Fibroblast of mammary gland (primary cell): ENCODE measurements around the gene KRCC1.
"Not testable (repeated sequence)": the region's sequence is repeated elsewhere in the genome, so short reads cannot be mapped to it uniquely, and the experiment has no call there.

Experiments used
- DNase-seq: peaks from one replicate; pipeline ENCODE4 v3.0.0-alpha.2; 2010; ENCODE audit warnings: low read depth
- H3K4me3 ChIP-seq: 2 replicates; pipeline ENCODE4 v1.5.1; 2011; ENCODE audit warnings: low read depth, mild to moderate bottlenecking, low read length, moderate library complexity; ENCODE audit not compliant: control insufficient read depth
- CTCF ChIP-seq: conservative IDR thresholded peaks from 2 replicates; pipeline ENCODE4 v1.5.1; 2011; ENCODE audit warnings: low read depth, low read length, inconsistent platforms; ENCODE audit not compliant: control insufficient read depth, insufficient read depth

KRCC1 gene

DNA sequence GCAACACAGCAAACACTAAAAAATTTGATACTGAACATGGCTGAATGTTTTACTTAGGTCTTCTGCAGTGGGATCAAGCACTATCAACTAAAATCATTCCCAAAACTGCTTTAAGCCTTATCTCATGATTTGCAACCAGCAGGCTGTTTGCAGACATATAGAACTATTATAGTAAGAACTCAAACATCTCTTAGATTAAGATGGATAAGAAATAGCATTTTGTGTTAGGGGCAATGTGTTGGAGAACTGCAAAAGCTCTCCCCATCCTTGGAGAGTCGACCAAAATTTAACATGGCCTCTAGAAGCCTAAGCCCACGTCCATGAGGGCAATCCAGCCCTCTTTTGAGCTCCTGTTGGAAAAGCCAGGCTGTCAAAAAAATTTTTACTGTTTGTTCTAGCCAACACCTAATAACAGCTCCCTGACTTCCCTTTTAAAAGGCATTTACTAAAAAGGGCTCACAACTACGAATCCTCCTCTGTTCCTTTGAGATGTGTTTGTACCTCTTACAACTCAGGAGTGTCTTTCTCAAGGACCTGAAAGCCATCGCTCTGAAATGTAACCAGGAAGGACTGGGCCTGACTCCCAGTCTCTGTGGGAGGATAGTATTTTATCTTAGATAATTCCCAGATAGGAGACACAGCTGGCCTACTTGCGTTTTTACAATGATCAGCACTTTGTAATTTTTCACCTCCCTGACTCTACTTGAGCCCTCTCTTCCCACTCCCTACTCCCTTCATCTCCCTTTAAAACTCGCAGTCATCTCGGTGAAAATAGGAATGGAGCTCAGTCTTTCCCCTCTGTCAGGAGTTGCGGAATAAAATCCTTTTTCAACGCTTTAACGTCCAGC, 1.4 kb downstream of the KRCC1 start:
- peak; percentile 17 for DNase-seq
- no peak for TF ChIP-seq CTCF
- peak overlapping the region; percentile 65 for H3K4me3 ChIP-seq

- H3K4me3 ChIP-seq: no peak overlapping the region
- no peak for TF ChIP-seq CTCF
- peak; percentile 87 for DNase-seq
Measured at GRCh38 chr2:88053296-88053695, 2.3 kb downstream of the KRCC1 start.

GRCh38 chr2:88051792-88052191, 3.8 kb downstream of the KRCC1 start:
- no peak for TF ChIP-seq CTCF
- DNase-seq: no peak
- H3K4me3 ChIP-seq: no peak overlapping the region

- no peak for DNase-seq
- no peak overlapping the region for H3K4me3 ChIP-seq
- no peak for TF ChIP-seq CTCF
Measured at GRCh38 chr2:88049622-88050021, 6.0 kb downstream of the KRCC1 start.

DNA sequence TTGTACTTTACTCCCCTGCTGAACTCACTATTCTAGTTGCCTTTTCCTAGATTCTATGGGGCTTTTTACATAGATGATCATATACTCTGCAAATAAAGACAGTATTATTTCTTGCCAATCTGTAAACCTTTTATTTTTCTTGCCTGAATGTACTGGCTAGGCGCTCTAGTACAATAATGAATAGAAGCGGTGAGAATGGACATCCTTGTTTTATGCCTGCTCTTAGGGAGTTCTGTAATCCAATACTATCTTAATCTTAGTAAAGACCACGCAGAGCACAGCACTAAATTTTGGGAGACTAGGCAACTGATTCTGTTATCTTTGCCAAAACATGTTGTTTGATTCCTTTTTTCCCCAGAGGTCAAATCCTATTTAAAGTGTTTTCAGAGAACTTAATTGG, 7.0 kb downstream of the KRCC1 start:
- no peak for TF ChIP-seq CTCF
- DNase-seq: no peak
- no peak overlapping the region for H3K4me3 ChIP-seq

DNA sequence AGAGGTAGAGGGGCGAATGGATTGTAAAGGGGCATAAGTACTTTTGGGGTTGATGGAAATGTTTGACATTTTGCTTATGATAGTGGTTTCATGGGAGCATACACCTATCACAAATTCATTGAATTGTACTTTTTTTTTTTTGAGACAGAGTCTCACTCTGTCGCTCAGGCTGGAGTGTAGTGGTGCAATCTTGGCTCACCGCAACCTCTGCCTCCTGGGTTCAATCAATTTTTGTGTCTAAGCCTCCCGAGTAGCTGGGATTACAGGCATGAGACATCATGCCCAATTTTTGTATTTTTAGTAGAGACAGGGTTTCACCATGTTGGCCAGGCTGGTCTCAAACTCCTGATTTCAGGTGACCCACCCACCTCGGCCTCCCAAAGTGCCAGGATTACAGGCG, 10.0 kb downstream of the KRCC1 start:
- H3K4me3 ChIP-seq, DNase-seq: not testable (repeated sequence)

DNA sequence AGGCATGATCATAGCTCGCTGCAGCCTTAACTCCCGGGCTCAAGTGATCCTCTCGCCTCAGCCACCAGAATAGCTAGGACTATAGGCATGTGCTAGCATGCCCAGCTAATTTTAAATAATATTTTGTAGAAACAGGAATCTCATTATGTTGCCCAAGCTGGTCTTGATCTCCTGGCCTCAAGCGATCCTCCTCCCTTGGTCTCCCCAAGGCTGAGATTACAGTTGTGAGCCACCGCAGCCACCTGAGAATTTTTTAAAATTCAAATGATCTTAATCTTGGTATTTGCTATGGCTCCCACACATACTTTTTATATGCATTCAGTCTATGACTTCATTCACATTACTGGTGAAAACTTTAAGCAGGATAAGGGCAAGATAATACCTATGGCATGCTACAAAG, 13.1 kb downstream of the KRCC1 start:
- TF ChIP-seq CTCF: no peak
- no peak overlapping the region for H3K4me3 ChIP-seq

More for the DNA sequence above, 13.1 kb downstream of the KRCC1 start:
- no peak for DNase-seq
